KOPT-K1 (cell line): ENCODE data around the gene EPHB6.

Experiments
- H3K27ac ChIP-seq: fragments of 200-600 bp; sonication (generic); 2 replicates; pipeline ENCODE4 v1.5.1; 2016; ENCODE audit warnings: antibody characterized with exemption, mild to moderate bottlenecking, low read depth, low read length; ENCODE audit not compliant: poor library complexity, severe bottlenecking
- H3K36me3 ChIP-seq: fragments of 200-600 bp; sonication (generic); 2 replicates; pipeline ENCODE4 v1.5.1; 2017; ENCODE audit warnings: antibody characterized with exemption, mild to moderate bottlenecking, low read length, moderate library complexity; ENCODE audit not compliant: insufficient read depth
- H3K9me3 ChIP-seq: fragments of 200-600 bp; sonication (generic); 2 replicates; pipeline ENCODE4 v1.5.1; 2017; ENCODE audit warnings: antibody characterized with exemption, low read length, mild to moderate bottlenecking; ENCODE audit not compliant: insufficient read depth, poor library complexity, severe bottlenecking

Gene EPHB6

GRCh38 chr7:142866361-142867096, 11.7 kb downstream of the EPHB6 start:
- no peaks in the 10 kb centered on the region for H3K9me3 ChIP-seq
- H3K27ac ChIP-seq: no peak overlapping the region
- H3K36me3 ChIP-seq: peaks cover 100% of the 10 kb centered on the region

GRCh38 chr7:142867097-142867378, 12.2 kb downstream of the EPHB6 start:
- H3K27ac ChIP-seq: no peak overlapping the region
- peaks cover 100% of the 10 kb centered on the region for H3K36me3 ChIP-seq

GRCh38 chr7:142867398-142868187, 12.7 kb downstream of the EPHB6 start:
- Histone ChIP-seq H3K36me3 (peaks cover 100% of the 10 kb centered on the region), H3K27ac (no peak overlapping the region), H3K9me3 (no peaks in the 10 kb centered on the region)

More at GRCh38 chr7:142867097-142867378, 12.2 kb downstream of the EPHB6 start:
- H3K9me3 ChIP-seq: no peaks in the 10 kb centered on the region

GRCh38 chr7:142868188-142868985, 13.5 kb downstream of the EPHB6 start:
- H3K27ac ChIP-seq: no peak overlapping the region

GRCh38 chr7:142868986-142869415, 14.1 kb downstream of the EPHB6 start:
- peaks cover 98% of the 10 kb centered on the region for H3K36me3 ChIP-seq
- H3K9me3 ChIP-seq: no peaks in the 10 kb centered on the region
- no peak overlapping the region for H3K27ac ChIP-seq

More at GRCh38 chr7:142868188-142868985, 13.5 kb downstream of the EPHB6 start:
- Histone ChIP-seq H3K36me3 (peaks cover 100% of the 10 kb centered on the region), H3K9me3 (no peaks in the 10 kb centered on the region)

- no peak overlapping the region for H3K27ac ChIP-seq
- no peaks in the 10 kb centered on the region for H3K9me3 ChIP-seq
- peaks cover 98% of the 10 kb centered on the region for H3K36me3 ChIP-seq
These were observed 14.6 kb downstream of the EPHB6 start for GRCh38 chr7:142869434-142869833.

- Histone ChIP-seq H3K9me3 (no peaks in the 10 kb centered on the region), H3K36me3 (peaks cover 93% of the 10 kb centered on the region), H3K27ac (no peak overlapping the region)
These were observed 15.3 kb downstream of the EPHB6 start for GRCh38 chr7:142870147-142870559.

- peaks cover 88% of the 10 kb centered on the region for H3K36me3 ChIP-seq
- H3K27ac ChIP-seq: no peak overlapping the region
- H3K9me3 ChIP-seq: no peaks in the 10 kb centered on the region
These were observed 15.8 kb downstream of the EPHB6 start for GRCh38 chr7:142870566-142871259.

GRCh38 chr7:142871260-142872105, 16.6 kb downstream of the EPHB6 start:
- Histone ChIP-seq H3K36me3 (peaks cover 80% of the 10 kb centered on the region), H3K9me3 (no peaks in the 10 kb centered on the region), H3K27ac (no peak overlapping the region)

GRCh38 chr7:142872106-142872675, 17.3 kb downstream of the EPHB6 start:
- H3K9me3 ChIP-seq: no peaks in the 10 kb centered on the region
- no peak overlapping the region for H3K27ac ChIP-seq
- H3K36me3 ChIP-seq: peaks cover 73% of the 10 kb centered on the region

GRCh38 chr7:142873281-142873784, 18.5 kb downstream of the EPHB6 start:
- H3K27ac ChIP-seq: no peak overlapping the region
- peaks cover 61% of the 10 kb centered on the region for H3K36me3 ChIP-seq

GRCh38 chr7:142873871-142874270, 19.0 kb downstream of the EPHB6 start:
- H3K9me3 ChIP-seq: no peaks in the 10 kb centered on the region
- peaks cover 56% of the 10 kb centered on the region for H3K36me3 ChIP-seq

More at GRCh38 chr7:142873281-142873784, 18.5 kb downstream of the EPHB6 start:
- H3K9me3 ChIP-seq: no peaks in the 10 kb centered on the region

GRCh38 chr7:142874409-142874808, 19.5 kb downstream of the EPHB6 start:
- H3K9me3 ChIP-seq: no peaks in the 10 kb centered on the region
- peaks cover 51% of the 10 kb centered on the region for H3K36me3 ChIP-seq

More at GRCh38 chr7:142873871-142874270, 19.0 kb downstream of the EPHB6 start:
- no peak overlapping the region for H3K27ac ChIP-seq

More at GRCh38 chr7:142874409-142874808, 19.5 kb downstream of the EPHB6 start:
- no peak overlapping the region for H3K27ac ChIP-seq
